ENCODE results near the gene DDX28. TPM values are rescaled to one million over a fixed set of nuclear protein-coding genes. Genes with fewer than 3 reads are reported as not detected.

The DDX28 gene, protein sequence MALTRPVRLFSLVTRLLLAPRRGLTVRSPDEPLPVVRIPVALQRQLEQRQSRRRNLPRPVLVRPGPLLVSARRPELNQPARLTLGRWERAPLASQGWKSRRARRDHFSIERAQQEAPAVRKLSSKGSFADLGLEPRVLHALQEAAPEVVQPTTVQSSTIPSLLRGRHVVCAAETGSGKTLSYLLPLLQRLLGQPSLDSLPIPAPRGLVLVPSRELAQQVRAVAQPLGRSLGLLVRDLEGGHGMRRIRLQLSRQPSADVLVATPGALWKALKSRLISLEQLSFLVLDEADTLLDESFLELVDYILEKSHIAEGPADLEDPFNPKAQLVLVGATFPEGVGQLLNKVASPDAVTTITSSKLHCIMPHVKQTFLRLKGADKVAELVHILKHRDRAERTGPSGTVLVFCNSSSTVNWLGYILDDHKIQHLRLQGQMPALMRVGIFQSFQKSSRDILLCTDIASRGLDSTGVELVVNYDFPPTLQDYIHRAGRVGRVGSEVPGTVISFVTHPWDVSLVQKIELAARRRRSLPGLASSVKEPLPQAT
- total RNA-seq = 9.1 and 9.9 TPM in 2 replicates

DNA sequence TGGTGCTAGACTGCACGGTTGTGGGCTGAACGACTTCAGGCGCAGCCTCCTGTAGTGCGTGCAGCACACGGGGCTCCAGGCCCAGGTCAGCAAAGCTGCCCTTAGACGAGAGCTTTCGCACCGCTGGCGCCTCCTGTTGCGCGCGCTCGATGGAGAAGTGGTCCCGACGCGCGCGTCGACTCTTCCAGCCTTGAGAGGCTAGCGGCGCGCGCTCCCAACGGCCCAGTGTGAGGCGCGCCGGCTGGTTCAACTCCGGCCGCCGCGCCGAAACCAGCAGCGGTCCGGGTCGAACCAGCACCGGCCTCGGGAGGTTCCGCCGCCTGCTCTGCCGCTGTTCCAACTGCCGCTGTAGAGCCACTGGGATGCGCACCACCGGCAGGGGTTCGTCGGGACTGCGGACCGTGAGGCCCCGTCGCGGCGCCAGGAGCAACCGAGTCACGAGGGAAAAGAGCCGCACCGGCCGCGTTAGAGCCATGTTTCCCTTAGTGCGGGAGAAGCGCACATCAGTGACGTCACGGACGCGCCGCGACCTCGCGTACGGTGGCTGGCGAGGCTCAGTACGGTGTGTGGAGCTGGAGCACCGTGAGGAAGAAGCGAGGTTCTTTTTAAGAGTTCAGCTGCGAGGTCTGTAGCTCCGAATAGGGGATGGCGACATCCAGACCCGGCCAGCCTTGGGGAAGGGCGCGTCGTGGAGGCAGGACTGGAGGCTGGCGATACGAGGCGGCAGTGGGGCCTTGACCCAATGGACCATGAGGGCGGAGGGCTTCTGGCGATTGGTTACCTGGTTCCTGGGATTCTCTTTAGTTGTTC lies at the start of gene DDX28, which contains the start of gene DUS2:
Gene DDX28 (minus strand): TSS at position 505 of the 810 bp plus-strand sequence. CDS start 30 bp downstream, at position 475.
Gene DUS2 (plus strand): TSS at position 557 of the 810 bp plus-strand sequence. CDS start 14,740 bp downstream, outside the sequence.

DNA sequence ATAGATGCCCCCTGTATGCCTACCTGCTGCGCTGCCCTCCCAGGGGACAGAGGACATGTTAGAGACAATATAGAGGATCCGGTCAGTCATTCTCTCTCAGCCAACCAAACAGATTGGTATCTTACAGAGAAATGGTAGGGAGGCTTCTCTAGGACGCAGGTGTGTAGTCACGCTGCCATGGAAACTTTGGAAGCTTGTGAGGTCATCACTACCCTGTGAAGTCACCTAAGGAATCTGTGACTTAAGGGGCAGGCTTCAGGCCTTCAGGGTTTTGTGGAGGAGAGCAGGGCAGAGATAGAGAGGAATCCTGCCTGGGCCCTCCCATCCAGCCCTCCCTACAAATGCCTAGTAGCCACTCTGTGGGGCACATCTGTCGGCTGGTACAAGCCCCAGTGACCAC lies 7.4 kb downstream of the DDX28 start, which contains the start of gene DPEP2NB:
Gene DPEP2NB (minus strand): TSS at position 231 of the 400 bp plus-strand sequence. CDS start 141 bp downstream, at position 90.

DNA sequence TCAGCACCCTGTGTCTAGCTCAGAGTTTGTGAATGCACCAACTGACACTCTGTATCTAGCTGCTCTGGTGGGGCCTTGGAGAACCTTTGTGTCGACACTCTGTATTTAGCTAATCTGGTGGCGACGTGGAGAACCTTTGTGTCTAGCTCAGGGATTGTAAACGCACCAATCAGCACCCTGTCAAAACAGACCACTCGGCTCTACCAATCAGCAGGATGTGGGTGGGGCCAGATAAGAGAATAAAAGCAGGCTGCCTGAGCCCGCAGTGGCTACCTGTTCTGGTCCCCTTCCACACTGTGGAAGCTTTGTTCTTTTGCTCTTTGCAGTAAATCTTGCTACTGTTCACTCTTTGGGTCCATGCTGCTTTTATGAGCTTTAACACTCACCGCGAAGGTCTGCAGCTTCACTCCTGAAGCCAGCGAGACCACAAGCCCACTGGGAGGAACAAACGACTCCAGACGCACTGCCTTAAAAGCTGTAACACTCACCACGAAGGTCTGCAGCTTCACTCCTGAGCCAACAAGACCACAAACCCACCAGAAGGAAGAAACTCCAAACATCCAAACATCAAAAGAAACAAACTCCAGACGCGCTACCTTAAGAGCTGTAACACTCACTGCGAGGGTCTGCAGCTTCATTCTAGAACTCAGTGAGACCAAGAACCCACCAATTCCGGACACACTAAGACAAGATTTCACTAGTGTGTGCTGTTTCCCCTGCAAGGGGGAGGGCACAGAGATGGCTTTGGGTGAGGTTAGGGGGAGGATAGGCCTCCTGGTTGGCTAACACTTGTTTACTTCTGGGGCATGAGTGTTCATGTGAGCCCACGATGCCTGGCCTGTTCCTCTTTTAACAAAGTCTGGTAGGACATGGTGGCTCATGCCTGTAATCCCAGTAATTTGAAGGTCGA lies 24.0 kb downstream of the DDX28 start, which contains the start of gene DPEP2:
Gene DPEP2 (minus strand): TSS at position 706 of the 910 bp plus-strand sequence. CDS start 6,272 bp downstream, outside the sequence.

DNA sequence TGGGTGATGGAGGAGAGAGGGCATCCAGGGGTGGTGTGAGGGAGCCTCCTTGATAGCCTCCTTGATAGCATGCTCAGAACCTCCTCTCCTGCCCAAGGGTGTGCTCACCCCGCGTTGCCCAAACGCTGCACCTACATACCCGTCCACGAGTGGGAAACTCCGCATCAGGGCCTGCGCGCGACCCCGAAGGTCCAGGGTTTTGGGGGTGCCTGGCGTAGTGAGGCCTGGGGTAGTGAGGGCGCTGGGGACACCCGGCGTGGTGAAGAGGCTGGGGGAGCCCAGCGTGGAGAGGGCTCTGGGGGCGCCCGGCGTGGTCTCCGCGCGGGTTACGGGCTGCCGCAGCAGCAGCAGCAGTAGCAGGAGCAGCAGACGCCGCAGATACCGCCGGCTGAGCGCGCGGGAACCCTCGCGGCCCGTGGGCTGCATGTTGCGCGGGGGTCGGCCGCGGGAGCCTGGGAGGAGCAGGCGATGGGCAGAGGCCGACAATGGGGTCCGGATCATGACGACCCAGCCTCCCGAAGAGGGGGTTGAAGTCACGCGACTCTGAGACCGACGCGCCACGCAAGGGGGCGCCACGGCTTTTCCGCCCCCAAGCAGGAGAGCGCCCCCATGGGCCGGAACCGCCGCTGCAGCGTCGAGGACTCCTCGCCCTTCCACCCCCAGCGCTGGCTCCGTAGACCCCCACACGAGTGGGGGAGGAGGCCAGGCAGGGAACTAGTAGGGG lies 42.9 kb downstream of the DDX28 start, which contains the start of gene DPEP3:
Gene DPEP3 (minus strand): TSS at position 545 of the 724 bp plus-strand sequence. CDS start 119 bp downstream, at position 426.

Other genes starting within 250 kb of the DDX28 start
- 5.7 and 6.9 TPM in 2 replicates for gene RANBP10, start 216.7 kb downstream of the DDX28 start, total RNA-seq
- 0.16 and 0.26 TPM in 2 replicates for gene TSNAXIP1, start 216.3 kb downstream of the DDX28 start, total RNA-seq
- 35.8 and 51.5 TPM in 2 replicates for gene THAP11, start 180.9 kb downstream of the DDX28 start, total RNA-seq
- gene NUTF2, start 176.3 kb downstream of the DDX28 start, total RNA-seq = 68.6 and 265 TPM in 2 replicates
- 22.6 and 29.6 TPM in 2 replicates for gene CENPT, start 175.5 kb downstream of the DDX28 start, total RNA-seq
- gene EDC4, start 150.2 kb downstream of the DDX28 start, total RNA-seq = 41.2 and 50.0 TPM in 2 replicates
- gene NRN1L, start 138.3 kb downstream of the DDX28 start, total RNA-seq = 0.96 TPM in 1 of 2 replicates, not detected in the other
- gene PSKH1, start 130.0 kb downstream of the DDX28 start, total RNA-seq = 9.4 and 23.6 TPM in 2 replicates
- 0.26 and 0.80 TPM in 2 replicates for gene CTRL, start 91.4 kb downstream of the DDX28 start, total RNA-seq
- 19.2 and 58.4 TPM in 2 replicates for gene PSMB10, start 86.4 kb downstream of the DDX28 start, total RNA-seq
- gene LCAT, start 79.1 kb downstream of the DDX28 start, total RNA-seq = 4.4 and 12.6 TPM in 2 replicates
- 52.0 and 63.9 TPM in 2 replicates for gene SLC12A4, start 54.6 kb downstream of the DDX28 start, total RNA-seq
- not detected in 2 replicates for gene DPEP3, start 42.7 kb downstream of the DDX28 start, total RNA-seq
- gene DPEP2, start 23.7 kb downstream of the DDX28 start, total RNA-seq = not detected in 2 replicates
- not detected in 2 replicates for gene DPEP2NB, start 7.3 kb downstream of the DDX28 start, total RNA-seq
- gene DUS2, start 52 bp upstream of the DDX28 start, total RNA-seq = 13.7 and 16.3 TPM in 2 replicates
- 15.5 and 26.1 TPM in 2 replicates for gene NFATC3, start 62.1 kb upstream of the DDX28 start, total RNA-seq
- gene ESRP2, start 212.9 kb upstream of the DDX28 start, total RNA-seq = 0.52 TPM in 1 of 2 replicates, not detected in the other
- 14.5 and 21.7 TPM in 2 replicates for gene PLA2G15, start 222.1 kb upstream of the DDX28 start, total RNA-seq
- gene SLC7A6, start 241.3 kb upstream of the DDX28 start, total RNA-seq = 20.8 and 25.3 TPM in 2 replicates

All from epithelial cell of alveolus of lung (primary cell).